Activated B cell treated with CpG ODN at 0.5 μM for 24 hours (primary cell): ENCODE measurements around the gene AMIGO1. TPM values are rescaled to one million over a fixed set of nuclear protein-coding genes. Genes with fewer than 3 reads are reported as not detected.

ENCODE experiments used
- ATAC-seq: fragments of 200-7000 bp; cut with Tn5 transposase; one replicate; pipeline ENCODE4 v1.10.0; 2021; ENCODE audit warnings: low read depth, mild to moderate bottlenecking, moderate library complexity
- CTCF ChIA-PET: fragments of 350-600 bp; sonication (Branson Sonifier 250); formaldehyde crosslinking; loops from one replicate; lab custom pipeline; 2021; ENCODE audit warnings: antibody characterized with exemption; lab: Charles Lee
- POLR2A ChIA-PET: fragments of 350-600 bp; sonication (Branson Sonifier 250); formaldehyde crosslinking; loops from one replicate; lab custom pipeline; 2021; ENCODE audit warnings: antibody characterized with exemption; lab: Charles Lee
- DNase-seq: peaks from one replicate; pipeline ENCODE4 v3.0.0; 2022
- H3K27ac Mint-ChIP-seq: one replicate; pipeline ENCODE4 v1.8.0; 2020; ENCODE audit warnings: mixed read lengths
- H3K27me3 Mint-ChIP-seq: one replicate; pipeline ENCODE4 v1.8.0; 2021; ENCODE audit warnings: mixed read lengths
- H3K36me3 Mint-ChIP-seq: one replicate; pipeline ENCODE4 v1.8.0; 2021; ENCODE audit warnings: low read depth, mixed read lengths
- H3K4me1 Mint-ChIP-seq: one replicate; pipeline ENCODE4 v1.8.0; 2021; ENCODE audit warnings: mixed read lengths
- H3K4me3 Mint-ChIP-seq: one replicate; pipeline ENCODE4 v1.8.0; 2020; ENCODE audit warnings: mild to moderate bottlenecking, mixed read lengths
- H3K9me3 Mint-ChIP-seq: one replicate; pipeline ENCODE4 v1.8.0; 2020; ENCODE audit warnings: mixed read lengths
- CTCF ChIP-seq: fragments of 200-600 bp; IDR thresholded peaks from one replicate; pipeline ENCODE4 v1.8.0; 2022; ENCODE audit warnings: antibody characterized with exemption, mild to moderate bottlenecking
- intact Hi-C: fragments of 100-400 bp; cut with micrococcal nuclease; formaldehyde crosslinking; loops from one replicate; pipeline ENCODE4 v1.15.1; 2024
- total RNA-seq: library from RNA; stranded (reverse); gene quantifications from 2 replicates; pipeline ENCODE4 v1.2.3, GENCODE V29; 2022

Gene AMIGO1
- total RNA-seq, 1 donor from 2014 or later: 0.53 TPM

GRCh38 chr1:109521002-109521951 is 11.8 kb upstream of the AMIGO1 start:
- Mint-ChIP-seq H3K4me3 (no peak overlapping the region), H3K9me3 (no peaks in the 10 kb centered on the region), H3K4me1 (no peaks in the 10 kb centered on the region), H3K27me3 (peaks cover 6% of the 10 kb centered on the region), H3K36me3 (no peaks in the 10 kb centered on the region), H3K27ac (no peak overlapping the region)
- ChIA-PET POLR2A (no interaction called here), CTCF (no interaction called here)
- ATAC-seq: no peak
- TF ChIP-seq CTCF: no peak
- intact Hi-C loops: no loop called here
- DNase-seq: no peak

GRCh38 chr1:109517337-109517736 is 7.8 kb upstream of the AMIGO1 start:
- H3K27me3 Mint-ChIP-seq: peaks cover 9% of the 10 kb centered on the region
- no peaks in the 10 kb centered on the region for H3K4me1 Mint-ChIP-seq
- no peak overlapping the region for H3K4me3 Mint-ChIP-seq
- intact Hi-C loops: no loop called here
- CTCF ChIA-PET: interaction anchor here (1.8 to 3.8 kb wide), 2 partner anchors 15 to 26 kb away, joined by 7 to 15 read pairs; no protein-coding TSS in a partner anchor
- ATAC-seq: no peak
- DNase-seq: no peak
- POLR2A ChIA-PET: no interaction called here
- no peaks in the 10 kb centered on the region for H3K36me3 Mint-ChIP-seq
- H3K27ac Mint-ChIP-seq: no peak overlapping the region
- no peak for TF ChIP-seq CTCF
- no peaks in the 10 kb centered on the region for H3K9me3 Mint-ChIP-seq

- ATAC-seq (no peak), DNase-seq (no peak)
- Mint-ChIP-seq H3K27ac (no peak overlapping the region), H3K4me3 (no peak overlapping the region), H3K36me3 (no peaks in the 10 kb centered on the region), H3K27me3 (peaks cover 9% of the 10 kb centered on the region), H3K9me3 (no peaks in the 10 kb centered on the region), H3K4me1 (no peaks in the 10 kb centered on the region)
- POLR2A ChIA-PET: no interaction called here
- intact Hi-C loops: no loop called here
- CTCF ChIA-PET: interaction anchor here (2.2 to 3.8 kb wide), 2 partner anchors 19 to 25 kb away, joined by 7 to 15 read pairs; no protein-coding TSS in a partner anchor
- TF ChIP-seq CTCF: no peak
Observed at GRCh38 chr1:109516872-109517271, 7.3 kb upstream of the AMIGO1 start.

GRCh38 chr1:109514846-109515245 is 5.3 kb upstream of the AMIGO1 start:
- Mint-ChIP-seq H3K36me3 (no peaks in the 10 kb centered on the region), H3K27ac (no peak overlapping the region), H3K4me1 (peaks cover 7% of the 10 kb centered on the region), H3K4me3 (no peak overlapping the region), H3K27me3 (peaks cover 8% of the 10 kb centered on the region), H3K9me3 (no peaks in the 10 kb centered on the region)
- intact Hi-C loops: no loop called here
- ChIA-PET CTCF (interaction anchor here (2.2 to 3.8 kb wide), 3 partner anchors 17 to 23 kb away, joined by 7 to 15 read pairs (median 12); no protein-coding TSS in a partner anchor), POLR2A (no interaction called here)
- ATAC-seq (no peak), DNase-seq (no peak)
- TF ChIP-seq CTCF: no peak

DNA sequence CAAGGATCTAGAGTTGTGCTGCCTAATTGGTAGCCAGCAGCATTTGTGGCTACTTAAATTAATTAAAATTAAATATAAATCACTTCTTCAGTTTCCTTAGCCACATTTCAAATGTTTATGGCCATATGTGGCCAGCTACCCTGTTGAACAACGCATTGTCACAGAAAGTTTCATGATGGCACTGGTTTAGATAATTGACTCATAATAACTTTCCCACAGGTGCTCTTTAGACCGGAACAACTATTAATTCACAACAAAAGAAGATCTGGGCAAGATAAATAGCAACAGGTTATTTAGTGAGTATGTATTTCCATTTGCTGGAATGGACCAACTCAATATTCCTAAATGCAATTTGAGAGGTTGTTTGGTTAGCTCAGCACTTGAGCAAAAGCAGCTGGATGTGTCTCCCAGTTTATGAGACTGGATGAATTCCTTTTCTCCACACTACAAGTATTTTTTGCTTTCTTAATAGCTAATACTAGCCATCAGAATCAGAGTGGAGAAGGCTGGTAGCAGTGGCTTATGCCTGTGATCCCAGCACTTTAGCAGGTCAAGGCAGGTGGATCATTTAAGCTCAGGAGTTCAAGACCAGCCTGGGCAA is 3.7 kb upstream of the AMIGO1 start:
- H3K27me3 Mint-ChIP-seq: peaks cover 14% of the 10 kb centered on the region
- no peak for TF ChIP-seq CTCF
- POLR2A ChIA-PET: interaction anchor here (0.6 kb wide), 1 partner anchor 227 kb away, joined by 5 read pairs; no protein-coding TSS in a partner anchor

More for the DNA sequence above, 3.7 kb upstream of the AMIGO1 start:
- Mint-ChIP-seq H3K9me3 (no peaks in the 10 kb centered on the region), H3K27ac (no peak overlapping the region), H3K36me3 (no peaks in the 10 kb centered on the region), H3K4me3 (no peak overlapping the region), H3K4me1 (peaks cover 15% of the 10 kb centered on the region)
- CTCF ChIA-PET: interaction anchor here (1.0 to 1.4 kb wide), 2 partner anchors 19 to 22 kb away, joined by 4 to 8 read pairs; no protein-coding TSS in a partner anchor
- ATAC-seq (no peak), DNase-seq (no peak)
- intact Hi-C loops: no loop called here
